GM19328 (cell line): ENCODE data around the gene MSX2.

ENCODE experiments used
- ATAC-seq: cut with Tn5 transposase; IDR thresholded peaks from one replicate; pipeline ENCODE4 v1.9.1; 2021; ENCODE audit warnings: mild to moderate bottlenecking, moderate library complexity; ENCODE audit not compliant: unreplicated experiment

The MSX2 gene

DNA sequence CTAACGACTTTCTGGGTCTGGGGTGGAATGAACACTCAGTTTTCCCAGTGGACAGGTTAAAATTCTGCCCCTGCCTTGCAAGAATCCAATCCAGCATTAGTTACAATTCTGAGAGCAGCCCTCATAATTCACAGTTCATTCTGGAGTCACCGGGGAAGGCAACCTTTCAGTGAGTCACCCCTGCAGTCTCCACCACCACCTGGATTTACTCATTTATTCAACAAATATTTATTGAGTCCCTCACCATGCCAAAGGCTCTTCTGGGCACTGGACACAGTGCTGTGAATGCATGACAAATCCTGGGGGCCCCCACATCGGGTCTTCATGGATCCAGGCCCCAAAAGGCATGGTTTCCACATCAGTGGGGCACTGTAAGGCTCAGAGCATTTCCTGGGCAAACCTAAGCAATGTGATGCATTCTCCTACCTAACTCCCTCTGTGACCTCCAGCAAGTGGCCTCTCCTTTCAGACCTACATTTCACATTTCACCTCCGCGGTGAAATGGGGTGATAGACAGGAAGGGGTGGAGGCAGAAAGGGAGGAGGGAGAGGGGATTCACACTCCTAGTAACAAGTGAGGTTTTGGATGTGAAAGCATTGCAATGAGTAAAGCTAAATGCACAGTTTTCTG, 6.4 kb upstream of the MSX2 start:
- no peak for ATAC-seq

DNA sequence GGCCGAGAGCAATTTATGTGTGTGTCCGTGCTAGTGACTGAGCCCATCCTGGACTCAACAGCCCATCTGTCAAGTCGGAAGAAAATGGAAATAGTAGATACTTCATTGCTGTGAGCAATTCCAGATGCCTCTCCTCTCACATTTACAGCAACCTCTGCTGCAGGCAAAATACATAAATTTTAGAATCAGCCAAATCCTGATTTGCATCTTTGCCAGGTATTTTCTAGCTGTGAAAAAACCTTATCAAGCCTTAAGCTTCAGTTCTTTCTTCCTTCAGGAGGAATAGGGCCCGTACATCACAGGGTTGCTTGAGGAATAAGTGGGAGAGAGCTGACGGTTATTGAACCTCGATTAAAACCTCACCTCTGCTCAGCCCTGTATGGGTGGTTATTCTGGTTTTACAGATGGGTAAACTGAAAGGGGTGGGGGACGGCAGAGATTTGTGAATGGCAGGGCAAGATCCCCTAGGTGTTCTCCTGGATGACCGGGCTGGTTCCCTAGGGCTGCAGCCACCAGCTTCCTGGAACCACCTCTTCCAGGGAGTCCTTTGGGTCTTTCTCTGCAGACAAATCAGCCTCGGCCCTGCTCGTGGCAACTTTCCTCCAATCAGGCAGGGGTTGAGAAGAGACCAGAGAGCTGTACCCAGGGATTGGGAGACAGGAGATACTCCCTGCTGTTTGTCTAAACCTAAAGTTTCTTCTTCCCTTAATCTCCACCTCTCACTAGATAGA, 5.3 kb upstream of the MSX2 start:
- no peak for ATAC-seq

DNA sequence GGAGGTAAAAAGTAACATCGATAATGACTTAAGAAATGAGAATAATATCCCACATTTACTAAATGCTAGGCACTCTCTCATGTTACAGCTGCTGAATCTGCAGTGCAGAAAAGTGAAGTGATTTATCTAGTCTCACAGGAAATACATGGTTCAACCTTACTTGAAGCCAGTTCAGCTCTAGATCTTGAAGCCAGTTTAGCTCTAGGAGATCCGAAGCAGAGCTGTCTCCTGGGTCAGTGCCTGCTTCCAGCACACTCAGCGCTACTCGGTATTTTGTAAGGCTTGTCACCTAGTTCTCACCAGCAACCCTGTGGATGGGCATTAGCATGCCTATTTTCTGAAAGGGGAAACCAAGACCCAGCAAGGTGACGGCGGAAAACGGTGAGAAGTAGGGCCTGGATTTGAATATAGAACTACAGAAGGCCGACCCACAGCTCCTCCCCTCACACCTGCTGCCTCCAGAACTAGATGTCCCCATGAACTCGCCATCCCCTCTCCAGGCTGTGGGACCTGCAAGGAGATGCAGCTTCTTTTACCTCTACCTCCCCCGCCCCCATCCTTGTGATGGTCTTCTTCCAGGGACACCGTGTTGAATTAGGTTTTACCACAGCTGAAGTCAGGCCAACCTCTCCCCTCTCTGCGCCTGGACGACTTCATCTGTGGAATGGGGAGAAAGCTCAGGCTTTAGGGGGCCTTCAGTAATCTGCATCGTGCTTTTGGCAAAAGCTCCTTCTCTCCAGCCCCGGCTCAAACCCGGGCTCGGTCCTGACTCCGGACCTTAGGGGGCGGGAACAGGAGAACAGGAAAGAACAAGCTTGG, 4.4 kb upstream of the MSX2 start:
- no peak for ATAC-seq

DNA sequence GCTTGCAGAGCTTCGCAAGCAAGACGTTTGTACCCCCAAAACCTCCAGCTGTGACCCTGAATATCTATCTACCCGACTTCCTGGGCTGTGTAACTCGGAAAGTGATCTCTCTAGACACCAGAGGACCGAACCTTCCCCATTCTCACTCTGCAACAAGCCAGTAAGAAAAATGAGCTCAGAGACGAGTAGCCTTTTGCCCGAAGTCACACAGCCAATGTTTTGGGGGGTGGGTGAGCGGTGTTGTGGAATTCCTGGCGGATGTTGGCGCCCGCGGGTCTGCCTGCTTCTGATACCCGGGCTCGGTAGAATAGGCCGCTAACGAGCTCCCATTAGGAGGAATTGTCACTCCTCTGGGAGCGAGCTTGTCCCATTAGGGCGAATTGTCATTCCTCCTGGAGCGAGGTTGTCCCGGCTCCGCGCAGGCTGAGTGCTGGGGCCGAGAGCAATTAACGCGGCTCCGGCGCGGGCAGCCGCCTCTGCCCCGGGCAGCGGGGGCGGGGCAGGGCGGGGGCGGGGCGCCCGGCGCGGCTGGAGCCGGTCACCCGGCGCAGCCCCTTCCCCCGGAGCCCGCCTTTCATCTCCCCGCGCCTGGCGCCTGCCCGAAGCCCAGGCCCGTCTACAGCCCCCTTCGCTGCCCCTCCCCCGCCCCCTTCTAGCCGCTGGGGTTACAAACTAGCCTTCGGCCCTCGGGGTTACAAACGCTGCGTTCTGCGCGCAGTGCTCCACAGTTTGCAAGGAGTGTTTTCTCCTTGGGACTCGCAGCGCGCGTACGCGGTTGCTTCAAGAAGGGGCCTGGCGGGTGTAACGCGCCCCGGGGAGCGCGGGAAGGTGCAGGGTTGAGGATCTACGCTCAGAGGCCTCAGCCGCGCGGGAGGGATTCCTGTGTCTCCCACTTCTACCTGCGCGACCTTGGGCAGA, 3.5 kb upstream of the MSX2 start:
- ATAC-seq, result no peak

- no peak for ATAC-seq
Observed at GRCh38 chr5:174721530-174722432, 2.6 kb upstream of the MSX2 start.

DNA sequence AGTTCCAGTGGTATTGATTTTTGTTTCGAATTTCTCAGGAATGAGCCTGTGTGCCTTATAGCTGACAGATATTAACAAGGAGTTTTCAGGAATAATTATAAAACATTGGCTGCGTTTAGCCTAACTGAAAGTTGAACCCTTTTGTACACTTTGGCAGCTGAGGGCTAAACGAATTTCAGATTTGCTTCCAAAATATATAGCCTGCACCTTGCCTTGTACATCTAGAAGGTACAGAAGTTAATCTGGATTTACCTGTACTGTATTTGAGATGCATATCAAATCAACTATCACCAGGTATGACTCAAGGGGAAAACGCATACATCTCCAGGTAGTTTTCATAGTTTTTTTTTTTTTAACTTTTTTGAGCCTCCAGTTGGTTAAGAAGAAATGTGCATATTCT, 1.9 kb upstream of the MSX2 start:
- no peak for ATAC-seq

DNA sequence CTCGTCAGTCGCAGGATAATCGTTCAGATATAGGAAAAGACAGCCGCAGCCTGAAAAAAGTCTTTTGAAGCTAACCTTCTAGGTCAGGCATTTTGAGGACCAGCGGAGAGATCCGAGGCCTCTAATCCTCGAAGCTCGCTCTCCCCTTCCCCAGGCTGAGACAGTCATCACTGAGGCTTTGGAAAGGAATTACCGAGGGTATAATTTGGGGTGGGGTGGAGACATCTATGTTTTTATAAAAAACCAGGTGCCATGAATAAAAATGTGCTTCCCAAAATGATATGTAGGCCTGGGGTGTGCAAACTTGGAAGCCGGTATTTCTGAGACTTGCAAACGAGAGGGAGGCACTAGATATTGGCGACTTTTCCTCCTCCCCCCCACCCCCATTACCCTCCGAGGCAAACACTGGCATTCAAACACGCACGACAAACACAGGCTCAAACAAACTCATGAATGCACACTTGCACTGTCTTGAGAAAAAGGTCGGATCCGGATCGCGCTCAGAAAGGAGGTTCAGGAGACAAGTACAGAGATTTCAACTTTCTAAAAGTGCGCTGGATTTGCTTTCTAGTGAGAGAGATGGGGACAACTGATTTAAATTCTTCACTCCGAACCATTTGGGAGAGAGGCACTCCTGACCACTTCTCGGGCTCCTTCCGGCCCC, 935 bp upstream of the MSX2 start:
- ATAC-seq, result no peak

- no peak for ATAC-seq
Observed at GRCh38 chr5:174723979-174724483, 351 bp upstream of the MSX2 start.

DNA sequence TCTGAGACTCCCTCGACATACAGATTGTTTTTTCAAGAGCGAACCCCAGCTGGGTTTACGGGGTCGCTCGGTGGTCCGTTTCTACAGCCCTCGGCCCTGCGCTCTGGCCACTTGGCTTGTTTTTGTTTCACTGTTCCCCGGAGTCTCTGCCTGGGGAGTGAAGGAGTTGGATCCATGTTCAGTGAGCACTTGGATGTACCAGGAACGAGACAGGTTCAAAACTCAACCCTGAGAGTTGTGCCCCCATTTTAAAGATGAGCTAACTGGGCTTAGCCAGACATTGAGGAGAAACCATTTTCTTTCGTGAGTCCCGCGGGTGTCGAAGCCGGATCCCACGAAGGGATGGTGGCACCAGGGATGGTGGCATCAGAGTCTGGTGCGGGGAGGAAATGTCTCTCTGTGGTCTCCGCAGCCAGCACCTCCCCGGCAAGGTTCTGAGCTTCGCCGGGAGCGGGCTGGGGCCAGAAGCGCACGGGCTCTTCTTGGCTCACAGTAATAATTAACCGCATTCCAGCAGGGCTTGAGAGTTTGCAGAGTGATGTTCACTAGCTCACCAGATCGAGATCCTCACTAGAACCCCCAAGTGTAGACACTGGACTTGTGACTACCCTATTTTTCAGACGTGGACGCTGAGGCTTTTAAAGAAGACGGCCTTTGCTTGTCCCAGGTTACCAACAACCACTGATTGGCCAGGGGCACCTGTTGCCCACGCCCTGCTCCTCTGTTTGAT, 1.0 kb downstream of the MSX2 start:
- ATAC-seq, result no peak

GRCh38 chr5:174725991-174726601, 1.7 kb downstream of the MSX2 start:
- ATAC-seq, result no peak

GRCh38 chr5:174726916-174727793, 2.8 kb downstream of the MSX2 start:
- no peak for ATAC-seq

GRCh38 chr5:174727794-174728680, 3.7 kb downstream of the MSX2 start:
- no peak for ATAC-seq

DNA sequence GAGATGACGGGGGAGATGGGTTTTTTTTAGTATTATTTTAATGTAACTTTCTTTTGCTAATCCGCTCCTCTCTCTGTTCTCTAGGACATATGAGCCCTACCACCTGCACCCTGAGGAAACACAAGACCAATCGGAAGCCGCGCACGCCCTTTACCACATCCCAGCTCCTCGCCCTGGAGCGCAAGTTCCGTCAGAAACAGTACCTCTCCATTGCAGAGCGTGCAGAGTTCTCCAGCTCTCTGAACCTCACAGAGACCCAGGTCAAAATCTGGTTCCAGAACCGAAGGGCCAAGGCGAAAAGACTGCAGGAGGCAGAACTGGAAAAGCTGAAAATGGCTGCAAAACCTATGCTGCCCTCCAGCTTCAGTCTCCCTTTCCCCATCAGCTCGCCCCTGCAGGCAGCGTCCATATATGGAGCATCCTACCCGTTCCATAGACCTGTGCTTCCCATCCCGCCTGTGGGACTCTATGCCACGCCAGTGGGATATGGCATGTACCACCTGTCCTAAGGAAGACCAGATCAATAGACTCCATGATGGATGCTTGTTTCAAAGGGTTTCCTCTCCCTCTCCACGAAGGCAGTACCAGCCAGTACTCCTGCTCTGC, 4.8 kb downstream of the MSX2 start:
- no peak for ATAC-seq

- ATAC-seq, result no peak
Observed at GRCh38 chr5:174731214-174732035, 7.0 kb downstream of the MSX2 start.
